ENCODE data around the gene LRRC41. TPM values are rescaled to one million over a fixed set of nuclear protein-coding genes. Genes with fewer than 3 reads are reported as not detected.
"Not testable (repeated sequence)": the region's sequence is repeated elsewhere in the genome, so short reads cannot be mapped to it uniquely, and the experiment has no call there.

Gene LRRC41
- polyA plus RNA-seq, 4 donors, result 20.8 to 64.3 (median 30.1) TPM

- FAIRE-seq, result no peak
- DNase-seq, result peak in 1 of 2 donors; percentile 30
- WGBS, 3 donors, result 91 to 96% (median 94%) methylated on average over 6 of the region's 6 CpGs
- no peaks in the 10 kb centered on the region for H3K27me3 ChIP-seq (ENCODE audit: control insufficient read depth in 3 of 3, insufficient read depth in 3 of 3, low read length in 3 of 3)
- H3K36me3 ChIP-seq (ENCODE audit: control insufficient read depth in 3 of 3, insufficient read depth in 2 of 3, low read depth in 1 of 3, low read length in 3 of 3), result peaks cover 0 to 48% (median 3%) of the 10 kb centered on the region in 3 donors
- H3K9me3 ChIP-seq (ENCODE audit: control insufficient read depth in 2 of 2, insufficient read depth in 1 of 2, low read depth in 1 of 2, low read length in 1 of 2), result no peaks in the 10 kb centered on the region
- H3K4me3 ChIP-seq (ENCODE audit: low read depth in 1 of 3, low read length in 3 of 3), result peak overlapping the region in 1 of 3 donors; percentile 84
- H3K4me1 ChIP-seq (ENCODE audit: control insufficient read depth in 3 of 3, insufficient read depth in 2 of 3, low read depth in 1 of 3, low read length in 2 of 3), result peaks cover 2 to 48% (median 6%) of the 10 kb centered on the region in 3 donors
- peak overlapping the region in 2 of 3 donors; percentile 94 to 98 for H3K27ac ChIP-seq (ENCODE audit: low read depth in 1 of 3, low read length in 2 of 3)
These were observed 38.8 kb upstream of the LRRC41 start for GRCh38 chr1:46342084-46342656.

GRCh38 chr1:46341222-46342083 is 38.0 kb upstream of the LRRC41 start:
- DNase-seq (no peak), FAIRE-seq (no peak)
- peak overlapping the region; percentile 94 to 98 (median 98) for H3K27ac ChIP-seq (ENCODE audit: low read depth in 1 of 3, low read length in 2 of 3)
- no peaks in the 10 kb centered on the region for H3K9me3 ChIP-seq (ENCODE audit: control insufficient read depth in 2 of 2, insufficient read depth in 1 of 2, low read depth in 1 of 2, low read length in 1 of 2)
- no peaks in the 10 kb centered on the region for H3K27me3 ChIP-seq (ENCODE audit: control insufficient read depth in 3 of 3, insufficient read depth in 3 of 3, low read length in 3 of 3)
- WGBS, 3 donors, result 55 to 58% (median 56%) methylated on average over 31 of the region's 31 CpGs
- peak overlapping the region; percentile 65 to 90 (median 84) for H3K4me3 ChIP-seq (ENCODE audit: low read depth in 1 of 3, low read length in 3 of 3)
- H3K36me3 ChIP-seq (ENCODE audit: control insufficient read depth in 3 of 3, insufficient read depth in 2 of 3, low read depth in 1 of 3, low read length in 3 of 3), result peaks cover 0 to 41% (median 3%) of the 10 kb centered on the region in 3 donors
- peaks cover 2 to 48% (median 6%) of the 10 kb centered on the region in 3 donors for H3K4me1 ChIP-seq (ENCODE audit: control insufficient read depth in 3 of 3, insufficient read depth in 2 of 3, low read depth in 1 of 3, low read length in 2 of 3)

GRCh38 chr1:46340404-46341221 is 37.2 kb upstream of the LRRC41 start, which contains the start of gene NSUN4:
TSS of gene NSUN4 (plus strand) at chr1:46340807. CDS start at chr1:46340827, 20 bp downstream.
- WGBS, 3 donors, result 0% methylated on average over 53 of the region's 53 CpGs
- peaks cover 0 to 34% (median 3%) of the 10 kb centered on the region in 3 donors for H3K36me3 ChIP-seq (ENCODE audit: control insufficient read depth in 3 of 3, insufficient read depth in 2 of 3, low read depth in 1 of 3, low read length in 3 of 3)
- DNase-seq, result peak; percentile 94 to 95
- no peak for FAIRE-seq
- H3K27ac ChIP-seq (ENCODE audit: low read depth in 1 of 3, low read length in 2 of 3), result peak within 1 kb of the TSS; percentile 94 to 98 (median 98)
- H3K4me1 ChIP-seq (ENCODE audit: control insufficient read depth in 3 of 3, insufficient read depth in 2 of 3, low read depth in 1 of 3, low read length in 2 of 3), result peaks cover 2 to 46% (median 6%) of the 10 kb centered on the region in 3 donors
- peak within 1 kb of the TSS; percentile 65 to 90 (median 84) for H3K4me3 ChIP-seq (ENCODE audit: low read depth in 1 of 3, low read length in 3 of 3)
- no peaks in the 10 kb centered on the region for H3K9me3 ChIP-seq (ENCODE audit: control insufficient read depth in 2 of 2, insufficient read depth in 1 of 2, low read depth in 1 of 2, low read length in 1 of 2)
- H3K27me3 ChIP-seq (ENCODE audit: control insufficient read depth in 3 of 3, insufficient read depth in 3 of 3, low read length in 3 of 3), result no peaks in the 10 kb centered on the region

GRCh38 chr1:46337409-46337808 is 34.0 kb upstream of the LRRC41 start:
- not testable (repeated sequence) for H3K9me3 ChIP-seq (ENCODE audit: control insufficient read depth in 2 of 2, insufficient read depth in 1 of 2, low read depth in 1 of 2, low read length in 1 of 2); DNase-seq; H3K27ac ChIP-seq (ENCODE audit: low read depth in 1 of 3, low read length in 2 of 3); H3K4me3 ChIP-seq (ENCODE audit: low read depth in 1 of 3, low read length in 3 of 3); FAIRE-seq; H3K27me3 ChIP-seq (ENCODE audit: control insufficient read depth in 3 of 3, insufficient read depth in 3 of 3, low read length in 3 of 3)
- Histone ChIP-seq H3K4me1 (ENCODE audit: control insufficient read depth in 3 of 3, insufficient read depth in 2 of 3, low read depth in 1 of 3, low read length in 2 of 3) (peaks cover 2 to 15% (median 6%) of the 10 kb centered on the region in 3 donors), H3K36me3 (ENCODE audit: control insufficient read depth in 3 of 3, insufficient read depth in 2 of 3, low read depth in 1 of 3, low read length in 3 of 3) (peaks cover 0 to 10% (median 0%) of the 10 kb centered on the region in 3 donors)
- 96 to 98% (median 98%) methylated on average over 9 of the region's 14 CpGs for WGBS, 3 donors

GRCh38 chr1:46335081-46335480 is 31.7 kb upstream of the LRRC41 start:
- DNase-seq (peak; percentile 20 to 54), FAIRE-seq (no peak)
- WGBS, 3 donors, result 14 to 66% (median 43%) methylated on average over 3 of the region's 3 CpGs
- Histone ChIP-seq H3K9me3 (ENCODE audit: control insufficient read depth in 2 of 2, insufficient read depth in 1 of 2, low read depth in 1 of 2, low read length in 1 of 2) (no peaks in the 10 kb centered on the region), H3K27ac (ENCODE audit: low read depth in 1 of 3, low read length in 2 of 3) (no peak overlapping the region), H3K4me1 (ENCODE audit: control insufficient read depth in 3 of 3, insufficient read depth in 2 of 3, low read depth in 1 of 3, low read length in 2 of 3) (peaks cover 2 to 5% (median 2%) of the 10 kb centered on the region in 3 donors), H3K27me3 (ENCODE audit: control insufficient read depth in 3 of 3, insufficient read depth in 3 of 3, low read length in 3 of 3) (no peaks in the 10 kb centered on the region), H3K36me3 (ENCODE audit: control insufficient read depth in 3 of 3, insufficient read depth in 2 of 3, low read depth in 1 of 3, low read length in 3 of 3) (no peaks in the 10 kb centered on the region), H3K4me3 (ENCODE audit: low read depth in 1 of 3, low read length in 3 of 3) (no peak overlapping the region)

- Histone ChIP-seq H3K9me3 (ENCODE audit: control insufficient read depth in 2 of 2, insufficient read depth in 1 of 2, low read depth in 1 of 2, low read length in 1 of 2) (no peaks in the 10 kb centered on the region), H3K27ac (ENCODE audit: low read depth in 1 of 3, low read length in 2 of 3) (no peak overlapping the region), H3K36me3 (ENCODE audit: control insufficient read depth in 3 of 3, insufficient read depth in 2 of 3, low read depth in 1 of 3, low read length in 3 of 3) (no peaks in the 10 kb centered on the region), H3K27me3 (ENCODE audit: control insufficient read depth in 3 of 3, insufficient read depth in 3 of 3, low read length in 3 of 3) (no peaks in the 10 kb centered on the region), H3K4me3 (ENCODE audit: low read depth in 1 of 3, low read length in 3 of 3) (no peak overlapping the region), H3K4me1 (ENCODE audit: control insufficient read depth in 3 of 3, insufficient read depth in 2 of 3, low read depth in 1 of 3, low read length in 2 of 3) (no peaks in the 10 kb centered on the region)
- DNase-seq, result no peak
- WGBS, 3 donors, result 77 to 88% (median 83%) methylated on average over 2 of the region's 2 CpGs
- no peak for FAIRE-seq
These were observed 30.6 kb upstream of the LRRC41 start for GRCh38 chr1:46334030-46334384.

- DNase-seq, result peak; percentile 57 to 61
These were observed 30.0 kb upstream of the LRRC41 start for GRCh38 chr1:46333300-46334029.

More at GRCh38 chr1:46333300-46334029, 30.0 kb upstream of the LRRC41 start:
- H3K4me3 ChIP-seq (ENCODE audit: low read depth in 1 of 3, low read length in 3 of 3), result no peak overlapping the region
- no peaks in the 10 kb centered on the region for H3K36me3 ChIP-seq (ENCODE audit: control insufficient read depth in 3 of 3, insufficient read depth in 2 of 3, low read depth in 1 of 3, low read length in 3 of 3)
- H3K27ac ChIP-seq (ENCODE audit: low read depth in 1 of 3, low read length in 2 of 3), result no peak overlapping the region
- no peaks in the 10 kb centered on the region for H3K27me3 ChIP-seq (ENCODE audit: control insufficient read depth in 3 of 3, insufficient read depth in 3 of 3, low read length in 3 of 3)
- H3K9me3 ChIP-seq (ENCODE audit: control insufficient read depth in 2 of 2, insufficient read depth in 1 of 2, low read depth in 1 of 2, low read length in 1 of 2), result no peaks in the 10 kb centered on the region
- 62 to 75% (median 70%) methylated on average over 9 of the region's 9 CpGs for WGBS, 3 donors
- H3K4me1 ChIP-seq (ENCODE audit: control insufficient read depth in 3 of 3, insufficient read depth in 2 of 3, low read depth in 1 of 3, low read length in 2 of 3), result no peaks in the 10 kb centered on the region
- FAIRE-seq, result no peak

Measured in small intestine (tissue), 7 donors.